ENCODE data around the gene CTXND1. TPM values are rescaled to one million over a fixed set of nuclear protein-coding genes. Genes with fewer than 3 reads are reported as not detected.

Gene CTXND1
- total RNA-seq, 1 donor from 2014 or later = not detected

GRCh38 chr15:80214910-80215309, 37.1 kb downstream of the CTXND1 start:
- TF ChIP-seq CTCF (IDR thresholded peaks at IDR 0.05; ENCODE audit: insufficient read depth, low read length, severe bottlenecking) = no peak
- Histone ChIP-seq H3K36me3 (ENCODE audit: control insufficient read depth, insufficient read depth, low read length) (no peaks in the 10 kb centered on the region), H3K27me3 (ENCODE audit: control insufficient read depth, insufficient read depth, low read length) (no peaks in the 10 kb centered on the region), H3K4me3 (ENCODE audit: low read depth, low read length) (no peak overlapping the region)
- FAIRE-seq = no peak
- no peak for DNase-seq (ENCODE audit: low read depth)

GRCh38 chr15:80211976-80212375, 40.0 kb downstream of the CTXND1 start:
- H3K4me3 ChIP-seq (ENCODE audit: low read depth, low read length) = no peak overlapping the region
- FAIRE-seq = no peak
- no peak for TF ChIP-seq CTCF (IDR thresholded peaks at IDR 0.05; ENCODE audit: insufficient read depth, low read length, severe bottlenecking)
- no peaks in the 10 kb centered on the region for H3K36me3 ChIP-seq (ENCODE audit: control insufficient read depth, insufficient read depth, low read length)
- peak; percentile 93 for DNase-seq (ENCODE audit: low read depth)
- no peaks in the 10 kb centered on the region for H3K27me3 ChIP-seq (ENCODE audit: control insufficient read depth, insufficient read depth, low read length)

GRCh38 chr15:80210611-80211573, 41.1 kb downstream of the CTXND1 start:
- FAIRE-seq = no peak
- TF ChIP-seq CTCF (IDR thresholded peaks at IDR 0.05; ENCODE audit: insufficient read depth, low read length, severe bottlenecking) = no peak
- Histone ChIP-seq H3K27me3 (ENCODE audit: control insufficient read depth, insufficient read depth, low read length) (no peaks in the 10 kb centered on the region), H3K36me3 (ENCODE audit: control insufficient read depth, insufficient read depth, low read length) (no peaks in the 10 kb centered on the region), H3K4me3 (ENCODE audit: low read depth, low read length) (no peak overlapping the region)
- DNase-seq (ENCODE audit: low read depth) = no peak

DNA sequence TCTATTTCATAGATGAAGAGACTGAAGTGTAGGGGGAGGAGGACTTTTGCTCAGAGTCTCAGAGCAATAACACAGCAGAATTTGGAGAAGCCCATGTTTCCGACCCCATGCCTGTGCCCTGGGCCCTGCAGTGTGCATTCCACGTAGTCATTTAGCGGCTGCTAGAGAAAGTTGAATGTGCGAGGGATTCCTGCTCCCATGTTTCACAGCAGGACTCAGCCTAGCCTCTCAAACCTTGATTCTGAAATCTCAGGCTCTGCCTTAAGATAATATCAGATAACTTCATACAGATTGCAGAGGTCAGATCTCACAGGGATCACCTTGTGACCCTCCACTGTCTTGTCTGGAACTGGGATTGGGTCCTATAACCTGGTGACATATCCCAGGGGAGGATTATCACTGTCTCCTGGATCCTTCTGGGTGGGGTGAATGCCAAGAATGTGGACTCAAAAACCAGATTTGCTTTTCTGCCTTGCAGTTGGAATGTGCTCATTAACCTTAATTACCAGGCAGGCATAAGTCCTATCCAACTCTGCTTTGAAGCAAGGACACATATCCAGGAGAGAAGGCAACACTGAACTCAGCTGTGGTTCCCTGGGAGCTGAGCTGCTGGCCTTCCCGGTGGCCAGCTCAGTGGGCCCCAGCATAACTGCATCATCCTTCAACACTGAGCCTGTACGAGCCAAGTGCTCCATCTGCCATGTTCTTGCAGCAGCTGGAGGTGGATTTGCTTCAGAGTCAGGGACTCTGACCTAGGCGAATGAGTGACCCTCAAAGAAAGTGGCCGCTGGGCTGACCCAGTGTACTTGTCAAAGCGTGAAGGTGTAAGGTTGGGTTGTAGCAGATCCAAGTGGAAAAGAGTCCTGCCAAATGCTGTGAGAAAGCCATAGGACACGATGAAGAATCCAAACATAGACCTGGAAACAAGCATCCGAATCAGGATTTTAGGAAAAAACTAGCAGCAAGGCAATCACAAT, 43.0 kb downstream of the CTXND1 start:
- no peaks in the 10 kb centered on the region for H3K36me3 ChIP-seq (ENCODE audit: control insufficient read depth, insufficient read depth, low read length)
- DNase-seq (ENCODE audit: low read depth) (no peak), FAIRE-seq (no peak)
- no peaks in the 10 kb centered on the region for H3K27me3 ChIP-seq (ENCODE audit: control insufficient read depth, insufficient read depth, low read length)
- no peak for TF ChIP-seq CTCF (IDR thresholded peaks at IDR 0.05; ENCODE audit: insufficient read depth, low read length, severe bottlenecking)
- H3K4me3 ChIP-seq (ENCODE audit: low read depth, low read length) = no peak overlapping the region

DNA sequence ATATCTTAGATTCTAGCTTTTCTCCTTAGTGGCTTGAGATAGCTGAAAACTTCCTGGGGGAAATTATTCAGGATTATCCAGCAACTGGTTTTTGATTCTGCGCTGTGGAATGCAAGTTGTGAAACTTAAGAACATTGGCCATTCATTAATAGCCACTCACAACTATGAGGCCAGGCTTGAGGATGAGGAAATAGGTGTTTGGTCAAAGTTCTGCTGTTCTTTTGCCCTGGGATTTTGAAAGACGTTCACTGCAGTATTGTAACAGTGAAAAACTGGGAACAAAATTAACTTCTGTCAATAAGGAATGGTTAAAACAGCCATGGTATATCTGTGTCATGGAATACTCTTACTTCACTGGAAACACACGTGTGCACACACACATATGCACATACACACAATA, 44.1 kb downstream of the CTXND1 start:
- FAIRE-seq = no peak
- Histone ChIP-seq H3K36me3 (ENCODE audit: control insufficient read depth, insufficient read depth, low read length) (no peaks in the 10 kb centered on the region), H3K4me3 (ENCODE audit: low read depth, low read length) (no peak overlapping the region), H3K27me3 (ENCODE audit: control insufficient read depth, insufficient read depth, low read length) (no peaks in the 10 kb centered on the region)
- DNase-seq (ENCODE audit: low read depth) = peak; percentile 66
- no peak for TF ChIP-seq CTCF (IDR thresholded peaks at IDR 0.05; ENCODE audit: insufficient read depth, low read length, severe bottlenecking)

All from bronchial epithelial cell (primary cell).